RPMI8226 (cell line): ENCODE data around the gene DUOX2.
A peak's percentile ranks its signal among the peaks of the same experiment; 100 is the strongest.
"Not testable (repeated sequence)": the region's sequence is repeated elsewhere in the genome, so short reads cannot be mapped to it uniquely, and the experiment has no call there.

Source experiments
- DNase-seq: peaks from one replicate; pipeline ENCODE4 v3.0.0-alpha.2; 2015

The DUOX2 gene

GRCh38 chr15:45138814-45139765, 25.1 kb upstream of the DUOX2 start:
- DNase-seq: no peak

GRCh38 chr15:45137703-45138102, 23.7 kb upstream of the DUOX2 start:
- DNase-seq: no peak

- no peak for DNase-seq
These were observed 22.4 kb upstream of the DUOX2 start for GRCh38 chr15:45136378-45136764.

GRCh38 chr15:45135705-45136377, 21.9 kb upstream of the DUOX2 start:
- DNase-seq: not testable (repeated sequence)

DNA sequence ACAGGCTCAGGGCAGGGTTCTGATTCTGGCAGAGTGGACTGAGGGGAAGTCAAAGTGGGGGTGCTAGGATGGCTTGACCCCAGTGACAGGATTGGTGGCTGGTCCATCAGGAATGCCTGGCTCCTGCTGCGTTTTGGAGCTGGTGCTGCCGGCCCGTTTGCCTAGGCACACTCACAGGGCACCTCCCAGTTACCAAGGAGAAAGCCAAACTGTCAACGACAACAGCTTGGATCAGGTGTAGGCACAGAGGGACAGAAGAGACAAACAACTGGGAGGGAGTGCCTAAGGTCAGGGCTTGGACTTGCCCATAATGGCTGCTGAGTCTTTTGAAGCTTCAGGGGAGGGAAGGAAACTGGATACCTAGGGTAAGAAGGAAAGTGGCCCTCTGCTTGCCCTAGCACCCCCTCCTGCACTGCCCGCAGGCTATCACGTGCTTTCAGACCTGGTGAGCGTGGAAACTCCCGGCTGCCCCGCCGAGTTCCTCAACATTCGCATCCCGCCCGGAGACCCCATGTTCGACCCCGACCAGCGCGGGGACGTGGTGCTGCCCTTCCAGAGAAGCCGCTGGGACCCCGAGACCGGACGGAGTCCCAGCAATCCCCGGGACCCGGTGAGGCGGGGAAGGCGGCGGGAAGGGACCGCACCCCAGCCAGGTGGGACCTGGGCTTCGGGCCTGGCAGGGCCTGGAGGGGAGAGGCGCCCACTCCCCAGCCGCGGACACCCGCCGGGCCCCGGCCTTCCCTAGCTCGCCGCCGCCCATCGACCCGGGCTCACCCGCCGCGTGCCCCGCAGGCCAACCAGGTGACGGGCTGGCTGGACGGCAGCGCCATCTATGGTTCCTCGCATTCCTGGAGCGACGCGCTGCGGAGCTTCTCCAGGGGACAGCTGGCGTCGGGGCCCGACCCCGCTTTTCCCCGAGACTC, 21.0 kb upstream of the DUOX2 start:
- peak; percentile 45 for DNase-seq

DNA sequence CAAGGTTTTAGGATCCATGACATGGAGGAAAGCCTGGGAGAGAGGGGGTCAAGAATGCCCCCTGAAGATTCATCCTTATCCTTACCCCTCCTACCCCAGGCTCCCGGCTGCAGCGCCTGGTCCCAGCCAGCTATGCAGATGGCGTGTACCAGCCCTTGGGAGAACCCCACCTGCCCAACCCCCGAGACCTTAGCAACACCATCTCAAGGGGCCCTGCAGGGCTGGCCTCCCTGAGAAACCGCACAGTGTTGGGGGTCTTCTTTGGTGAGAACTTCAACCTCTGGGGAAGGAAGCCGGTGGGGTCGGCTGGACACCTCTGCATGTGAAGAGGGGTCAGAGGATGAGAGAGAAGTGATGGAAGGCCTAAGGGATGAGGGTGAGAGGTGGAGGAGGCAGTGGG, 20.1 kb upstream of the DUOX2 start:
- DNase-seq: no peak

DNA sequence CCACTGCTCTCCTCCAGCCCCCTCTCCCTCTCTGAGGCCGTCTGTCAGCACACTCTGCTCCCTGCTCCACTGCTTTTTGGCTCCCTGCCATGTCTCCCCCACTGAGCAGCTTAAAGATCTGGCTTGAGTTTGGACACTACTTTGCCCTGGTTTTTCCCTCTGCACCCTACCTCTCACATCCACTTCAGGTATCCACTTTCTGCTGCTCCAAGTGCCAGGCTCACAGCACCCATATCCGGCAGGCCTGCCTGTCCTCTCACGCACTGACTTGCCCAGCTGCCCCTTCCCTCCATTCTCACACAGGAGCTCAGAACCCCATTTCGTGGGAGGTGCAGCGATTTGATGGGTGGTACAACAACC, 19.6 kb upstream of the DUOX2 start:
- DNase-seq: no peak

DNA sequence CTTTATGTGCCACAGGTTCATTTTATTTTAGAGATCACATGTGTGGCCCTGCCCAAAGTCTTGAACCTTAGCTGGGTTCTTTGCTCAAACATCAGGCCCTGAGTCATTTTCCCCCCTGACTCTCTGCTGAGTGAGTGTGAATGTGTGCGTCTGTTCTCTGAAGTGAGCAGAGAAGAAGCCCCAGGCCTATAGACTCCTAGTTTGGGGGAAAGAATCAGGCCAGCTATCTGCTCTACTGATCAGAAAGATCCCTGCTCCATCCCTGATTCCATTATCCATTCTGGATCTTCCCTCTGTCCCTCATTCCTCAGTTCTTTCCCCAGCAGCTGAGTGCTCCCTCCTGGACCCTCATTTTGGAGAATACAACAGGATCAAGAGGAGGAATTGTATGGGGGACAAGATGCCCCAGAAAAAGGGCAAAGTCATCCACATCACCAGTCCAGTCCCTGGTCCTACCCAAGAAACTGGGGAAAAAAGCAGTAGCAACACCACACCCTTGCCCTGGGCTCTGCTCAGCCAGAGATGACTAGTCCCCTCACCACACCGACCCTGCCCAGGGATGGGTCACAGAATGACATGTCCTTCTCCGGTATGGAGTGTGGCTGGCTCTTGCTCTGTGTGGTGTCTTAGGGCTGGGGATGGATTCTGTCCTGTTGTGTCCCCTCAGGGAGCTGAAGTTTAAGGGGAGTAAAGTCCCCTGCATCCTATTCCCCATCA, 19.0 kb upstream of the DUOX2 start:
- no peak for DNase-seq

DNA sequence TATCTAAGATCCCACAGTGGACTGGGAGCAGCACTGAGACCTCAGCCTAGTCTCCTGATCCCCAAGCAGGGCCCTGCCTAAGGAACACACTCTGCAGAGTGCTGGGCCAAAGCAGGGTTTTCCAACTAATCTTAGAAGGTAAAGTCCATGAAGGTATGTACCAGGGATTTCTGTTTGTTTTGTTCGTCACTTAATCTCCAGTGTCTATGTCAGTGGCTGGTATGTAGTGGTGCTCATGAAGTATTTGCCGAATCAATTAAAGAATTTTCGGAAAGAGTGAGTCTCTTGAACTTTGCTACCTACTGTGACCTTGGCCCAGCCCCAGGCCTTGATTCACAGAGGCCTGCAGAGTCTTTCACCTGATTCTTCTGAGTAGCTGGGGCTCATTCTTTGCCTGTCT, 17.5 kb upstream of the DUOX2 start:
- no peak for DNase-seq

GRCh38 chr15:45130291-45131000, 16.5 kb upstream of the DUOX2 start:
- no peak for DNase-seq

- DNase-seq: no peak
These were observed 15.7 kb upstream of the DUOX2 start, which contains the start of the genes DUOX1 and DUOXA1 for GRCh38 chr15:45129651-45130129. TSS of gene DUOX1 (plus strand) at chr15:45129994. CDS start at chr15:45131967, 1,973 bp downstream. TSS of gene DUOXA1 (minus strand) at chr15:45129879. CDS start at chr15:45123014, 6,865 bp downstream.

GRCh38 chr15:45128971-45129639, 15.1 kb upstream of the DUOX2 start:
- no peak for DNase-seq

DNA sequence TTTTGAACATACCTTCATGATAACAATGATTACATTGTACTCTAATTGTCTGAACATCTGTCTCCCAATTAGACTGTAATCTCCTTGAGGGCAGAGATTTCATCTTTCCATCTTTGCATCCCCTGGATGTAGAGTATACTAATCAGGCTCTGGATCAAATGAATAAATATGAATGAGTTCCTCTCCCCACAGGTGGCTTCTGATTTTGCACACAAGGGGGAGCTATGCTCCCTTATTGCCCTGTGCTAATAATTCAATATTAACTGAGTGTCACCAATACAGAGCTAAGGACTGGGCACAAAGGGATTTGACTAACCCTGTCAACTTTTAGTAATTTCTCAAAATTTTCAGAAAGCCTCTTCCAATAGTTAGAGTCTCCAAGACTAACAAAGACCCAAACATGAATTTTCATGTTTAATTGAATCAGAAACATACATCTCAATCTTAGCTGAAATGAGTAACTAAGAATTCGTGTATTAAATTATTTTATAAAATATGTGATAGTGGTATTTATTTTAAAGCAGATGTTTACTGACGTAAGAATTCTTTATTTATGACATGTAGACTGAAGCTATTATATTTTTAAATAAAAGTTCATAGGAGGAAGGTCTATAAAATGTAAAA, 12.7 kb upstream of the DUOX2 start:
- peak; percentile 53 for DNase-seq

- DNase-seq: no peak
These were observed 9.4 kb upstream of the DUOX2 start for GRCh38 chr15:45123397-45123796.

GRCh38 chr15:45122719-45123118, 8.7 kb upstream of the DUOX2 start:
- DNase-seq: no peak

DNA sequence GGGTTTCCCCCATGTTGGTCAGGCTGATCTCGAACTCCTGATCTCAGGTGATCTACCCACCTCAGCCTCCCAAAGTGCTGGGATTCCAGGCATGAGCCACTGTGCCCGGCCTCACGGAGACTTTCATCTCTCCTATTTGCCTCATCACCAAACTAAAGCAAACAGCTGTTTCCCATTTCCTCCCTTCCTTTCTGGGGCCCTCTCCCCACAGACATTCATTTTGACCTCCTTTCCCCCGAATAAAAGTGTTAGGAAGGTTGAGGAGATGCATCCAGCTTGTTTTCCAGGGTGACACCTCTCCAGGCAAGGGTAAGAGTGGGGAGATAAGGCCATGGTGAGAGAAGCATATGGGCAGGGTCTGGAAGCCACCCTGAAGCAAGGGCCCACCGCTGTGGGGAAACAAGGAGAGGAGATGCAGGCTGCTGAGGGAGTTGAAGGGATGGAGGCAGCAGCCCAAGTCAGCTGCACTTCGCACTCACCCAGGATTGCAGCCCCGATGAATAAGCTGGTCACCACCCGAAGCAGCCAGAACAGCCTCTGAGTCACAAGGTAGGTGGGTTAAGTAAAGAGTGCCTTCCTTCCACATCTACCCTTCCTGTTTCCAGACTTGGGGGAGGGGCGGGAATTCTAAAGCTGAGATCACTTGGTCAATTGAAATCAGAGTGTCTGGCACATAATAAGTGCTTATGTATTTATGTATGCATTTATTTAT, 7.9 kb upstream of the DUOX2 start:
- no peak for DNase-seq

GRCh38 chr15:45121020-45121419, 7.0 kb upstream of the DUOX2 start:
- no peak for DNase-seq

- DNase-seq: no peak
These were observed 6.4 kb upstream of the DUOX2 start for GRCh38 chr15:45120081-45120972.

DNA sequence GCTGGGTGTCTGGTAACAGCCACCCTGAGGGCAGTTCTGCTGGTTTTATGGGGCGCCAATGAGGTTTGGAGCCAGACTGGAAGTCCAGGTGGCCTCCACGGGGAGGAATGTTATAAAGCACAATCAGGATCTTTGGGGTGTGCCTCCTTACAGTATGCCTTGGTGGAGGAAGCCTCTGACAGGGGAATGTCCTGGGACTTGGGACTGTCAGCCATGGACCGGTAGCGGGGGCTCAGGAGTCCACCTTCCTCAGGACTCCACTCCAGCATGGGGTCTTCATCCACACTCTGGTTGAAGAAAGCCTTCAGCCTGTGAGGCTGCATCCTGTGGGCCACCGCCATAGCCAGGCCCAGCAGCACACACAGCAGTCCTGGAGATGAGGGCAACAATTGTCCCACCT, 5.0 kb upstream of the DUOX2 start:
- no peak for DNase-seq
